ENCODE data around the gene BAK1.
A peak's percentile ranks its signal among the peaks of the same experiment; 100 is the strongest.

The BAK1 gene

GRCh38 chr6:33579828-33580714 lies at the start of gene BAK1:
Gene BAK1, minus strand, starts transcription at chr6:33580276. Its CDS starts 2,672 bp downstream, at chr6:33577604.
- peak; percentile 79 for DNase-seq

- peak; percentile 84 for DNase-seq
These were observed 48.4 kb upstream of the BAK1 start for GRCh38 chr6:33628401-33628964.

DNA sequence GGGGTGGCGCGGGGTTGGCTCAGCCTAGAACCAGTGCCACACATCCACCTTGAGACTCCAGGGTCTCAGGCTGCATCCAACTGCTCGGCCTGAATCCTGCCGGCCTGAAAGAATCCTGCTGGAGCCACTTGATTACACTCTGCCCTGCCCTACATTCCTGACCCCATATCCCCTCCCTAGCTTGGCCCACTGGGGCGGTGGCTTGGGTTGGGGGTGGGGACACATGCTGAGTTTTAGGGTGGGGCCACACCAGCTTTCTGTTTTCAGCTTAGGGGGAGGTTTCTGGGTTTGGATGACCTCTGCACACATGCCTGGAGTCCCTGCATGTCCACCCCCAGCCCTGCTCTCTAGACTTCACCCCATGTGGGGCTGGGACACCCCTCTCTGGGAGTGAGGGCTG lies 47.8 kb upstream of the BAK1 start:
- no peak for DNase-seq

DNA sequence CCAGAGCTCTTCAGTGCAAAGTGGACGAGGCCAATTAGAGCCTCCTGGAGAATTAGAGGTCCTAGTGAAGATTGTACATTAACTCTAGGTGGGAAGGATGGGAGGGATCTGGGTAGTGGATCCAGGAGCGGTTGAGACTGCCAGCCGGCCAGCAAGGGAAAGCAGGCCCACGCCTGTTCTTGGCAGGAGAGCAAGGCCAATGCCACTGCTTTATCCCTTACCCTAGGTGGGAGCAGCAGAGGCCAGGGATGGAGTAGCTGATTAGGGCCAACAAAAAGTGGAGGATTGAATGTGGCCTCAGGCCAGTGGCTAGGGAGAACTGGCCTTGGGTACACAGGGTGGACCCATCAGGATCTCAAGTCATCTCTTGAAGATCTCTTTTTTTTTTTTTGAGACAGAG lies 44.8 kb upstream of the BAK1 start:
- DNase-seq: no peak

DNA sequence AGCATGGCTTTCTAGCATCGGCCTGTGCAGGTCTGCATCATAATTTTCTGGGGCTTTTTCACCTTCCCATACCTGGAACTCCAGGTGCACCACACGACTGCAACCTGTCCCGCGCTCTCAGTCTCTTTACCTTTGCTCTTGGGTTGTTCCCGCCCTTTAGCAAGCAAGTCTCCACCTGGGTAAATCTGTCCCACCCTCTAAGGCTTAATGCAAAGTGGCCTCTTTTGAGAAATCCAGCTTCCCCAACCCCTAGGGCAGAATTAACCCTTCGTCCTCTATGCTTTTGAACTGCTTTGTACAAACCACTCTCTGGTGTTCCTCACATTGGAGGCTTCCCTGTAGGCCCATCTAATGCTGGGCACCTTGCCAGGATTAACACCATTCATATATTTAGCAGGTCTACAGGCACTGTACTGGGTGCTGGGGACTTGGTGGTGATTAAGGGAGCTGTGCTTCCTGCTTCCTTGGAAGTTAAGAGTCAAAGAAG lies 43.9 kb upstream of the BAK1 start:
- DNase-seq: no peak

DNA sequence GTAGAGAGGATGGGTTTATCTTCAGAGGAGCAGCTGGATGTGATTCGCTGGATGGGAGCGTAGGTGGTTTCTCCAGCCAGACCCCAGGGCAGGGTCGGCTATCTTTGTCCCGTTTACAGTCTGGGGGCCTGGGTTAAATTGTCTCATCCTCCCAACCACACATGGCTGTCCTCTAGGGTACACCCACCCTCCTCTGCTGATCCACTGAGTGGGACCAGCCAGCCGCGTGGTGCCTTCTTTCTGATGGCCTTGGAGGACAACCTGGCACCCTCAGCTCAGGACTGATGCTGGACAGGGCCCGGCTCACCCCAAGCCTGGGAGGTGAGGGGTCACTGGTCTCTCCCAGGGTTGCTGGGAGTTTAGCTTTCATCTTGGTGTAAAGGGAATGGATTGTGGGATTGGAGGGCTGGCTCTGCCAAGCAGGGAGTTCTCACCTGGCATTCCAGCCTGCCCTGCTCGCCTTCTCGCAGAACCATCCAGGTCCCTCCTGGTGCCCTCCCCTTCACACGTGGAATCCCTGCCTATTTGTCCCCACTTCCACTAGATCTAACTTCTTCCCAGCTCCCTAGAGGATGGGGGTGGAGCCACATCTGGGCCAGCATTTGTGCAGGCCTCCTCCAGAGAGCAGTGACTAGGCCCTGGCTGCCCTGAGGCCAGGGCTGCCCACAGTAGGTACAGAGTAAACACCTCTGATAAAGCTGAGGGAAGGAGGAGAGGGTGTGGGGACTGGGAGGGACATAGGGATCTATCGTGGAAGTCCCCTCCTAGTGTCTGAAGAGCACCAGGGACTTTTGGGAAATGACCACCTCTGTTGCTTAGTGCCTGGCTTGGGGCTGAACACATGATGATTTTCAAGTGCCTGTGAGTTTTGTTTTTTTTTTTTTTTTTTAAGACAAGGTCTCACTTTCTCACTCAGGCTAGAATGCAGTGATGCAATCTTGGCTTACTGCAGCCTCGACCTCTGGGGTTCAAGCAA lies 42.7 kb upstream of the BAK1 start:
- DNase-seq: no peak

DNA sequence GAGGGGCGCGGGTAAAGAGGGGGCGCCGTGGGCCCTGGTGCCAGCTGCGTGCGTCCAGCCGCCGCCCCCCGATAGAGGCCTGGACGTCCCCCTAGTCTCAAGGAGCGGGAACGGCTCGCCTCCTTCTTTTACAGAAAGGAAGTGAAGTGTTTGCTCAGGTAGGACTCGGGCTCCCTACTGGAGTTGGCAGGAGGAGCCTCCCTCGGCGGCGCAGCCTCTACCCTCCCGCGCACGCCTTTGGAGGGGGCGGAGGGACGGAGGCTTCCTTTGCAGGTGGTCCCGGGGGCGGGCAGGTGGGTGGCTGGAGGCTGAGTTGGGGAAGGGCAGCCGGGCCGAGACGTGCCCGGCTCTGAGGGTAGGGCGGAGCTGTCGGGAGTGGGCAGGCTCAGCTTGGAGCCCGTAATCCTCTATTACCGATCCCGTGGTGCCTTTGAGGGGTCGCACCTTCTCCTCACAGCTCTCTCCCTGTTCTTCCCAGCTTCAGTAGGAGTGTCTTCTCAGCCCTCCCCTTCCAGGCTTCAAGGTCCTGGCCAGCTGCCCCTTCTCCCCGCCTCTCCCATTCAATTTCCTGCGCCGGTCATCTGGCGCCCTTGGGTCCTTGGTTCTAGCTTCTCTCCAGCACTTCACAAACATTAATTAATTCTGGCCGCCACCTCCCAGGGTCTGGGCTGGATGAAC lies 41.8 kb upstream of the BAK1 start:
- peak; percentile 31 for DNase-seq

DNA sequence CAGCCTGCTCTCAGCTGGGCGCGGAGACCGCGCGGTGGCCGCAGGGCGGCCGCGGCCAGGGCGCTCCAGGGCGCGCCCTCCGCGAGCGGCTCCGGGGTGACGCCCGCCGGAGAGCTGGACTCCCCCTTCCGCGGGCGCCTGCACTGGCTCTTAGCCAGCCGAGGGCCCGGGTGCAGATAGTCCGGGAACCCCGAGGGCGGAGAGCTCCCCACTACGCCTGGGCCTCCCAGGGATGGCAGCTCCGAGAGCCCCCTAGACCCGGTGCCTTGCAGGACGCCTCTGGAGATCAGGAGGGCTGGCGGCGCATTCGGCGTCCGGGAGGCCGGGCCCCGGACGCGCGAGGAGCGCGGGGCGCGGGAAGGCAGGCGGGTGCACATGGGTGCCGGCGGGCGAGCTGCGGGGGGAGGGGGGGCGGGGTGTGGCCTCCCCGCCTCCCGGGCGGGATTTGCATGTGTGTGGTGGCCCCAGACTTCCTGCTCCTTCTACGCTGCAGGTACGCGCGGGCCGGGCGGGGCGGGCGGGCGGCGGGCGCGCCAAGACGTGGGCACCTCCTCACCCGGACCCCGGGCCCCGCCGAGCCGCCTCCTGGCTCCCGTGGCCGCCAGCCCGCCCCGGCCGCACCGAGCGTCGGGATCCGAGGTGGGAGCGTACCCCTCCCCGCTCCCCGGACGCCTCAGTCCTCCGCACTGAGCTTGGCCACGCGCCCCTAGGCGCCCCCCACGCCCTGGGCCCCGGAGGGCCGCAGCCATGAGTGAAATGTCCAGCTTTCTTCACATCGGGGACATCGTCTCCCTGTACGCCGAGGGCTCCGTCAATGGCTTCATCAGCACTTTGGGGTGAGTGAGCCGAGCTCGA lies 41.0 kb upstream of the BAK1 start, which contains the start of gene ITPR3:
TSS of gene ITPR3 (plus strand) at position 467 of the 855 bp plus-strand sequence. CDS start at position 748, 281 bp downstream.
- DNase-seq: peak; percentile 80

DNA sequence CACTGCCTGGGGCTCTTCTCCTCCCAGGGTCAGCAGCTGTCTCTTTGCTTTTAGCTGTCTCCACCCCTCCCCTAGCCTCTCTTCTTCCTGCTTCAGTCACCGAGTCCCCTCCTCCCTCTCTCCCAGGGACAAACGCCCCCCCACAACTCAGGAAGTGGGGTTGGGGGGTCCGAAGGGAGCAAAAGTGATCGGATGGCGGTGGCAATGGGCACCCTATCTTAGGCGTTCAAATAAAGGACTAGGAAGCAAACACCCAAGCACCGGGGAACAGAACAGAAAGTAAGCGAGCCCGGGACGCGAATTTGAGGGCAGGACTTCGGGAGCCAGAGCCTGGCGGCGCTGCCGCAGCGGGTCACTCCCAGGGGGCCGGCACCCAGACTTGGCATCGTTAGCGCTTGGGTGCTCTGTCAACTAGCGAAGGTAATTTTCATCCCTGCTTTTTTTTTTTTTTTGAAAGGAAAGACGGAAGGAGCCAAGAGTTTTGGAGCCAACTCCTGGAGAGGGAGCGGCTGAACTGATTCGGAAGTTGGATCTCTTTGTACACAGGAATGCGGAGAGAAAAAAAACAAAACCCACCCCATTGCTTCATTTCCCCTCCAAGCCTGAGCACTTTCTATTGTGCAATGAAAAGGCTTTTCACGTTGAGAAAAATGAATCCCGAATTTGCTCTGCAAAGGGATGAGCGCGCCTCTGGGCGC lies 40.2 kb upstream of the BAK1 start:
- no peak for DNase-seq

DNA sequence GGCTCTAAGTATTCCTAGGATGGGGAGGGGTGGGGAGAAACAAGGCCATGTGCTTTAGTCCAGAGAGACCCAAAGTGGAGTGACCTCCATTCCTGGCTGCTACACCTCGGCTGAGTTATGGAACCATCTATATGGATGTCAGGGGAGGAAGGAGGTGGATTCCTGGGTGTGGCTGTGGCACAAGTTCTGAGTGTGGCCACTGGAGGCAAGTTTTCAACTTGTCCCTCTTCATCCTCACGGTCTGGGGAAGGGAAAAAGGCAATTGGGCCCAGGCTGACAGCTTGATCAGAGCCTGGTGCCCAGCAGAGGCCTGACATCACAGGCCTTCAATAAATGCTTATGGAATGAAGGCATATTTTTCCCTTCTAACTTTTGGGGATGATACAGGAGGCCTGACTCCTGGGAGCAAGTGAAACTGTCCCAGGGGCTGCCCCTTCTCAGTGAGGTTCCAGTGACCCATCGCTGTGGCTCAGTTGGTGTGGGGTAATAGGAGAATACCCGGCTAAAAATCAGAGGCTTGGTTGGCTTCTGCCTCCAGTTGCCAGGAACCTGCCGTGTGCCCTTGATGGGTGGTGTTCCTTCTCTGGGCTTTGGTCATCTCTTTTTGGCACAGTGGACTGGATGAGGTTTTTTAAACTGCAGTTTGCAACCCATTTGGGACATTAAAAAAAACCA lies 39.2 kb upstream of the BAK1 start:
- DNase-seq: no peak

DNA sequence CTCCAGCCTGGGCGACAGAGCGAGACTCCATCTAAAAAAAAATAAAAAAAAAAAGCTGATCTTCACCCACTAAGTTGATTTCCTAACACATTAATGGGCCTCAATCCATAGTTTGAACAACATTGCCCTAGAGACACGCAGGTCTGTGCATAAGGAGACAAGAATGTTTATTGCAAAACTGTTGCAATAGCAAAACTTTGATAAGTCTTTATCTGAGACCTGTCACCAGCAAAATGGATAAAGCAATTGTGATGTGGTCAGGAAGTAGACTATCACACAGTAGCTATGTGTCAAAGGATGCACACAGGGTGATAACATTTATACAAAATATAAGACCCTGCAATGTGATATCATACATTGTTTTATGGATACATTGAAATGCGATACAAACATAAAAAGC lies 36.8 kb upstream of the BAK1 start:
- no peak for DNase-seq

- DNase-seq: no peak
These were observed 36.0 kb upstream of the BAK1 start for GRCh38 chr6:33616113-33616512.

GRCh38 chr6:33613795-33614168 lies 33.7 kb upstream of the BAK1 start:
- no peak for DNase-seq

DNA sequence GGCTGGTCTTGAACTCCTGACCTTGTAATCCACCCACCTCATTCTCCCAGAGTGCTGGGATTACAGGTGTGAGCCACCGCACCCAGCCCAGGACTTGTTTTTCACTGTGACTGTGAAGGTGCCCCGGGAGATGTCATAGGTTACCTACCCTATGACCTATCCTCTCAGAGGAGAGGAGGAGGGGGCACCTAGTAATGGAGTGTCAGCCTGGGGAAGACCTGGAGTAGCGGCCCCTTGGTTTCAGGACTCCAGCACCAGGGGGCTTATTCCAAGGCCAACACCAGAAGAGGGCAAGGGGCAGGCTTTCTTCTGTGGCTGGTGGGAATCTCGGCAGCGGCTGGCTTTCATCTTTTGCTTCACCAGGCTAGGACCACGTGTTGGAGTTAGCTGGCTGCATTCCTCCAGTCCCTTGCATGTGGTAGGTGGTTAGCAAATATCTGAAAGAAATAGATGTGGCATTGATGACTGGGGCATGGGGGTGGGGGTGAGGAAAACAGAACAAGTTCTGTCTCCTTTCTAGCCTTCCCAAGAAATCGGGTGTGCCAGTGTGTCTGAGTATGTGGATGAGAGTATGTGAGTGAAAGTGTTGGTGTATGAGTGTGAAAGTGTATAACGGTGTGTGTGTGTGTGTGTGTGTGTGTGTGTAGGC lies 33.2 kb upstream of the BAK1 start:
- no peak for DNase-seq

- no peak for DNase-seq
These were observed 31.0 kb upstream of the BAK1 start for GRCh38 chr6:33610779-33611732.

- DNase-seq: no peak
These were observed 30.0 kb upstream of the BAK1 start for GRCh38 chr6:33610067-33610466.

- DNase-seq: no peak
These were observed 29.5 kb upstream of the BAK1 start for GRCh38 chr6:33609528-33609927.

GRCh38 chr6:33609019-33609418 lies 28.9 kb upstream of the BAK1 start:
- DNase-seq: no peak

GRCh38 chr6:33607784-33608161 lies 27.7 kb upstream of the BAK1 start:
- no peak for DNase-seq

Data from NCI-H774 (cell line).